Glomerular endothelial cell (primary cell): ENCODE results near the gene WDR93. TPM values are rescaled to one million over a fixed set of nuclear protein-coding genes. Genes with fewer than 3 reads are reported as not detected.
"Not testable (repeated sequence)": the region's sequence is repeated elsewhere in the genome, so short reads cannot be mapped to it uniquely, and the experiment has no call there.

Experiments
- DNase-seq: peaks from one replicate; pipeline ENCODE4 v3.0.0-alpha.2; 2011; ENCODE audit warnings: low read depth, low spot score; ENCODE audit errors: extremely low read depth
- total RNA-seq: library from RNA; depleted of rRNA; stranded (reverse); fragments of >200 nt; gene quantifications from 2 replicates; pipeline ENCODE4 v1.2.3, GENCODE V29; 2015

Gene WDR93
- total RNA-seq, 1 donor from 2014 or later: not detected

- DNase-seq: no peak
Observed at GRCh38 chr15:89766357-89767311, 76.0 kb downstream of the WDR93 start.

DNA sequence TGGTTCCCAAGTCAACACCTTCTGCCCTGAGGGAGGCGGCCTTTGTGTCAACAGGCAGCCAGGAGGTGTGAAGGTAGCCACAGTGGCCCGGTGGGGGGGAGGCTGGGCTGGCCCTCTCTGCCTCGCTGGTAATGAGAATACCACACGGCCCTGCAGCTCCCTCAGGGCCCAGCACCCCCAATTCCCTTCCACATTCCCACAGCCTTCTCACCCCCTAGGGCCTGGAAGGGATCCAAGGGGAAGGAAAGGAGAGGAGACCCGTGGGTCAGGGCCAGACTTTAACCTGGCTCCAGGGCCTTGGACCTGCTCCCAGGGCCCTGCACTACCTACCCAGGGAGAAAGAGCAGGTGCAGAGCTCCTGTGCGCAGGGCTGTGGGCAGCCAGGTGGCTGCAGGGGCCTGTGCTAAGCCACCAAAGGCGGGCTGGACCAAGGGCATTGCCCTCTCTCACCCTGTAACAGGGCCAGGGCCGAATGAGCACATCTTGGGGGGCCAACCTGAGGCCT, 76.9 kb downstream of the WDR93 start:
- DNase-seq: no peak

DNA sequence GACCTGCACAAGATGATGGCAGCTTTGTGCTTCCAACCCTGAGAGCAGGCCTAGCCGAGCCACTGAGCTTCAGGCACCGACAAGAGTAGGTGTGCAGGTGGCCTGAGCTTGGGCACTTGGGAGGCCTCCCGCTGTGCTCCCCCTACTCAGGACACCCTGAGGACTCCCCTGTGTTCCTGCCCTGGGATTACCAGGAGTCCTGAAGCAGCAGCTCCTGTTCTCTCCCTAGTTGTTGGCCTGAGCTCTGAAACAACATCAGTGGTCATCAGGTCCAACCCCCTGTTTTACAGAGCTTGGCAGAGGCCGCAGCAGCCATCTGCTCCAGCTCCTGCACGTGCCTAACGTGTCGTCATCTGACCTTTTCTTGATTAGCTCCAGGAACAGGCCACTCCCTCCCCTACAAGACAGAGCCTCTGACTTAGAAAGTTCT, 77.5 kb downstream of the WDR93 start:
- DNase-seq: no peak

DNA sequence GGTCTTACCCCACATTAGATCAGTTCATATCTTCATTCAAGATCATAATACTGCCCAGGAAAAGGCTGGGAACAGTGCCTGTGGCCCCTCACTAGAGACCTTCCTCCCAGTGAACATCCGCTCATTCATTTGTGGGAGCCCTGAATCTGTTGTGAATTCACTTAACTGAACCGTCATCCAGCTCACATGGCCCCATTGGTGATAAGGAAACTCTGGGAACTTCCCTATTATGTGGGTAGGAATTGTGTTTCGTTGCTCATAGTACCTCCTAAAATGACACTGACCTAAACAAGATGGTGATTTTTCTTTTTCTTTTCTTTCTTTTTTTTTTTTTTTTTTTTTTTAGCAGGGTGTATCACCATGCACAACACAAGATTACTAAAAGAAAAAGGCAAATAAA, 78.8 kb downstream of the WDR93 start:
- DNase-seq: no peak

DNA sequence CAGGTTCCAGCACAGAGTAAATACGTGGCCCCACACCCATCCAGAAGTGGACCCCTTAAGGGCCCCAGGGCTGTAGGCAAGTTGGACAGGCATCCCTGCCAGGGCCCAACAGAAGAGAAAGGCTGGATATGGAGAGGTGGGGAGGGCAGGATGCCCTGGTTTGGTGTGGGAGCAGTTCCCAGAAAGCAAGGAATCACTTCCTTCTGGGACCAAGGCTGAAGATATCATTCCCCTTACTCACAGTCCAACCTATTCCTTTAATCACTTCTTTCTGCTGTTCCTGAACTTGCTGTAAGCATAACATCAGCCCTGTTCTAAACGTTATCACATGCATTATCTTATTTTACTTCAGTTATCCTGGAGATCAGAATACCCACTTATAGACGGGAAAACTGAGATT, 79.4 kb downstream of the WDR93 start:
- DNase-seq: no peak

DNA sequence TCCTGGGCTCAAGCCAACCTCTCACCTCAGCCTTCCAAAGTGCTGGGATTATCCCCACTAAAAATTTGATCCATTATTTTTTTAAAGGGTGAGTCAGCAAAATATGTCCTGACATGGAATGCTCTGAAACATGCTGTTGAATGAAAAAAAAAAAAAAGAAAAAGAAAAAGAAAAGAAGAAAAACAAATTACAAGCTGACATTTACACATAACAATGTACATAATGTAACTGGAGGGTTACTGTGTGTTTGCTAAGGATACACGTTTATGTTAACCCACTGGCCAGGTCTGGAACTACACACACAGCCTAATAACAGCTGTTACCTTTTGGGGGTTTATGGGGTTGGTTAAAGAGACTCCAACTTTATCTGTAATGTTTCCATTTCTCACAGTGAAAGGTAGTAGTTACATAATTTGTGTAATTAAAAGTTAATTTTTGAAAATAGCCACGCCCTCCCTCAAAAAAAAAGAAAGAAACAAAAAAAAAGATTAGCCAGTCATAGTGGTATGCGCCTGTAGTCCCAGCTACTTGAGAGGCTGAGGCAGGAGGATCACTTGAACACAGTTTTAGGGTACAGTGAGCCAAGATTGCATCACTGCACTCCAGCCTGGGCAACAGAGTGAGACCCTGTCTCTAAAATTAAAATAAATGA, 82.4 kb downstream of the WDR93 start:
- DNase-seq: no peak

DNA sequence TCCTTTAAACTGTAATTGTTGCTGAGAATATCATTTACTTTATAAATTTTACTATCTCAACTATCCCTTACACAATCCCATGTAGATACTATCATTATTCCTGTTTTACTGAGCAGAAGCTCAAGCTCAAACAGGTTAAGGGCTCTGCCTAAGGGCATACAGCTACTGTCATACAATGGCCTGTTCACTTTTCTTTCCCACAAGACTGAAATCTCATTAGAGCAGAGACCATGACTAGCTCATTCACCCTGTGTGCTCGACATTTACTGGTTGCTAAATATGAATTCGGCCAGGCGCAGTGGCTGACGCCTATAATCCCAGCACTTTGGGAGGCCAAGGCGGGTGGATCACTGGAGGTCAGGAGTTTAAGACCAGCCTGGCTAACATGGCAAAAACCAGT, 83.9 kb downstream of the WDR93 start:
- DNase-seq: no peak

- no peak for DNase-seq
Observed at GRCh38 chr15:89775815-89776214, 85.2 kb downstream of the WDR93 start.

DNA sequence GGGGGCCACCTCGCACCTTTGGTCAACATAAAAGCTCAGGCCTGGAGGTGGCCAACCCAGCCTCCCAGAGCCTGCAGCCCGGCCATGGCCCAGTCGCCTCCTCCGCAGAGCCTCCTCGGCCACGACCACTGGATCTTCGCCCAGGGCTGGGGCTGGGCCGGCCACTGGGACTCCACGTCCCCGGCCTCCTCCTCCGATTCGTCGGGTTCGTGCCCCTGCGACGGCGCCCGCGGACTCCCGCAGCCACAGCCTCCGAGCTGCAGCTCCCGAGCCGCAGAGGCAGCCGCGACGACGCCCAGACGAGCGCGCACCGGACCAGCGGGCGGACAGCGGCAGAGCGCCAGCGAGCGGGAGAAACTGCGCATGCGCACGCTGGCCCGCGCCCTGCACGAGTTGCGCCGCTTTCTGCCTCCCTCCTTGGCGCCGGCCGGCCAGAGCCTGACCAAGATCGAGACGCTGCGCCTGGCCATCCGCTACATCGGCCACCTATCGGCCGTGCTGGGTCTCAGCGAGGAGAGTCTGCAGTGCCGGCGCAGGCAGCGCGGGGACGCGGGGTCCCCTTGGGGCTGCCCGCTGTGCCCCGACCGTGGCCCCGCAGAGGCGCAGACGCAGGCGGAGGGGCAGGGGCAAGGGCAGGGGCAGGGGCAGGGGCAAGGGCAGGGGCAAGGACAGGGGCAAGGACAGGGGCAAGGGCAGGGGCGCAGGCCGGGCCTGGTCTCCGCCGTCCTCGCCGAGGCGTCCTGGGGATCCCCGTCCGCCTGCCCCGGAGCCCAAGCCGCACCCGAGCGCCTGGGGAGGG, 85.9 kb downstream of the WDR93 start, which contains the start of gene MESP2:
Gene MESP2, plus strand, starts transcription at position 59 of the 799 bp plus-strand sequence. Its CDS starts 26 bp downstream, at position 85.
- no peak for DNase-seq

DNA sequence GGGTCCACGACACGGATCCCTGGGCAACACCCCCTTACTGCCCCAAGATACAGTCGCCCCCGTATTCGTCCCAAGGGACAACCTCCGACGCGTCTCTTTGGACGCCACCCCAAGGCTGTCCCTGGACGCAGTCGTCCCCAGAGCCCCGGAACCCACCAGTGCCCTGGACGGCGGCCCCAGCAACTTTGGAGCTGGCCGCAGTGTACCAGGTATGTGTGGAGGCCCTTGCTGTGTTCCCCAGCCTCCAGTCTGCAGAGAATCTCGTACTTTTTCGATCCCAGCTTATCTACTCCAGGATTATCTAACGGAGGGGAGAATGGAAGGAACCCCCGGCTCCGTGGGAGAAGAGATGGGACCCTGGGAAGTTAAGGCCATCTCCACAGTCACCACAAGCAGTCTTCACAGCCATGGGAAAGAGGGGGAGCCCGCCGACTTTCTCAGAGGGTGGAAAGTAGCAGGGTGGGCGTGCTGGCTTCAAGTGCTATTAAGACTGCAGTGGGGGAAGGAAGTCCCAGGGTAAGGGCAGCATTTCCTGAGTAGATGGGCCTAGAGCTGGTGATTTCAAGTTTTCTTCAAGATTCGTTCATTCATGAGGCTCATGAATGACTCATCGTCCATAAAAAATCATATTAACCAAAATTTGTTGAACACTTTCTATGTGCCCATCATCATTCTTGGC, 86.6 kb downstream of the WDR93 start:
- no peak for DNase-seq

- DNase-seq: no peak
Observed at GRCh38 chr15:89777782-89778380, 87.3 kb downstream of the WDR93 start.

DNA sequence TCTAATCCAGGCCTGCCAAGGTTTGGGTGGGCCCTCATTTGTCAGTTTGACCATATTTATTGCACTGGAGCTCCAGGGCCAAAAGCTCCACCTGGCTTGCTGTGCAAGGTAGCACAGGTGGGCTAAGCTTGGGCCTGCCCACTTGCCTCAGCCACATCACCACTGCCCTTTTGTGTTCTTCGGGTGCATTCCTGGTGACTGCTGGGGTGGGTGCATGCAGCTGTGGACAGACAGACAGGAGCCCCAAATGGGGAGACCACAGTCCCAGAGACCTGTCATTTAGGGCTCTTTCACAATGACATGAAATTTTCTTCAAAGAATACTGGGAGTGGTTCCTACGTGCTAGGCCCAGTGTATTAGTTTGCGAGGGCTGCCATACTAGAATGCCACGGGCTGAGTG, 88.2 kb downstream of the WDR93 start:
- DNase-seq: no peak

DNA sequence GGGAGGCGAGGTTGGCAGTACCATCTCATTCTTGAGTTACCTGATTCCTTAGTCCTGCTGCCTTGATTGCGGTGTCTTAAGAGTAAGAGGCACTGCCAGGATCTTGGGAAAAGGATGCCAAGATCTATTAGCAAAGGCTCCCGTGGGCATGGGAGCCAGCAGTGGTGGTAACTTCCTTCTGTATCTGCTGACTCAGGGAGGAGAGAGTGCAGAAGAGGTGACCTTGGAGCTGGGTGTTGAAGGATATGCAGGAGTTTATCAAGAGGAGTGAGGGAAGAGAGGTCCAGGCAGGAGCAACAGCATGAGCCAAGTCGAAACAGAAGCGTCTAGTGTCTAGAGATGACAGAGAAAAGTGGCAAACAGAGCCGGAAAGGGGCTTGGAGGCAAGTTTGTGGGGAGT, 90.0 kb downstream of the WDR93 start:
- DNase-seq: no peak

DNA sequence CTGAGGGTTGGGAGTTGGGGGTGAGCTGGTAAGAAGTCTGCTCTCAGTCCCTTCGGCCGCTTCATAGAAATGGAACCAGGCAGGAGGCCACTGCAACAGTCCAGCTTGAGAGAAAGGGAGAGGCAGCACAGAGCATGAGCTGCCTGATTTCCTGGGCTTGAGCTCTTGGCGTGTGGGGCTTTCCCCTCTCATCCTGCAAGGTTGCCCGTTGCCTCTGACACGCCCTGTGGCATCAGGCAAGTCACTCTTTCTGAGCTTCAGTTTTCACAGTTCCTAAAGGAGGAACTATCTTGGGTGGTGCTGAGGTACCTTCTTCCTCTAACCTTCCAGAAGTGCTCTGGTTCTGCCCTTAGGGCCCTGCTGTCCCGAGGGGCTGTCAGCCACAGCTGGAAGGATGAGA, 90.4 kb downstream of the WDR93 start:
- no peak for DNase-seq

- no peak for DNase-seq
Observed at GRCh38 chr15:89781891-89782618, 91.4 kb downstream of the WDR93 start.

- DNase-seq: not testable (repeated sequence)
Observed at GRCh38 chr15:89782619-89782950, 92.0 kb downstream of the WDR93 start.

GRCh38 chr15:89783111-89783860, 92.7 kb downstream of the WDR93 start:
- DNase-seq: no peak

DNA sequence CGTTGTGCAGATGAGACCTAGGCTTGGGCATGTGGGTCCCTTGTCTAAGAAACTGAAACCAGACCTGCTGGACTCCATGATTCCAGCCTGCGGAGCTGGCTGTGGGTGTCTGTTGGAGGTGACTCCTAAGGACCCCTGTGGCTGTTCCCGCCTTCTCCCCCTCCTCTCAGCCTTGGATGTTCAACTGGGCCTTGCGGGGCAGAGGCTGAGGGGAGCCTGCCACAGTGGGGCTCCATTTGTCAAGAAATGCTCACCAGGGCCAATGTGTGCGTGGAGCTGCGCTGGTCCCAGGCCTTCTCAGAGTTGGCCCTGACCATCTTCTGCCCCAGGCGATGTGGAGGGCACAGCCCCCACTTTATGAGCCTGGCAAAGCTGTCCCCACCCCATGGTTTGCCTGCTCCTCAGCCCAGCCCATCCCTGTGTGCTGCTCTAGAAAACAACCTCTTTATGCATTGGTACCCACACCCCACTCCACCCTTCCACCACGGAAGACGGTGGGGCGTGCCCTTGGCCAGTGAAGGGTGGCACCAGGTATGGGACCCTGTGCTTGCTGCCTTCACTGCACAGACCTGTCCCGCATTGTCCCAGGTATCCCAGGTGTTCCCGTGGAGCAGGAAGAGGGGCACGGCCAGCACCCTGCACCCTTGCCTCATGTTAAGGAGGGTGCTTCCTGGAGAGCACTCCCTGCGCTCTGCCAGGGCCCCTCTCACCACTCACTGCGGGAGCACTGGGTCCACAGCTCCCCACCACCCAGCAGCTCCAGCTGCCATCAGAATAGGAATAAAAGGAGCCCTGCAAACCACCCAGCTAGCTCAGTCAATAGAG, 93.5 kb downstream of the WDR93 start:
- no peak for DNase-seq
